B cell (primary cell): ENCODE results near the gene COL5A1. TPM values are rescaled to one million over a fixed set of nuclear protein-coding genes. Genes with fewer than 3 reads are reported as not detected.

Experiments
- ATAC-seq: fragments of 200-7000 bp; cut with Tn5 transposase; one replicate; pipeline ENCODE4 v1.10.0; 2021; ENCODE audit warnings: low read depth, mild to moderate bottlenecking, moderate number of reproducible peaks, moderate library complexity
- CTCF ChIA-PET: fragments of 350-600 bp; sonication (Branson Sonifier 250); formaldehyde crosslinking; loops from one replicate; lab custom pipeline; 2021; ENCODE audit warnings: antibody characterized with exemption, inconsistent platforms; lab: Charles Lee
- POLR2A ChIA-PET: fragments of 350-600 bp; sonication (Branson Sonifier 250); formaldehyde crosslinking; loops from one replicate; lab custom pipeline; 2021; ENCODE audit warnings: antibody characterized with exemption; lab: Charles Lee
- DNase-seq: peaks from one replicate; pipeline ENCODE4 v3.0.0; 2013
- H2AFZ ChIP-seq: 2 replicates; pipeline ENCODE4 v1.6.1; 2012; ENCODE audit warnings: mild to moderate bottlenecking, low read depth, low read length; ENCODE audit not compliant: insufficient read depth, poor library complexity, severe bottlenecking
- H3K27ac ChIP-seq, 2 donors: 1 replicate in 1 of 2; 2 replicates in 1 of 2; pipeline ENCODE4 v1.5.1; 2012 to 2013; ENCODE audit warnings: low read length in 2 of 2, mild to moderate bottlenecking in 2 of 2, moderate library complexity in 1 of 2
- H3K27me3 ChIP-seq, 4 experiments: fragments of 200-600 bp in 1 of 4; sonication (generic) in 1 of 4; replicated peaks in 1 of 4; 1 replicate in 2 of 4; 2 replicates in 2 of 4; pipeline versions ENCODE4 v1.6.1 to v1.7.0; 2013 to 2016; ENCODE audit warnings: low read length in 3 of 4, mild to moderate bottlenecking in 2 of 4, mixed read lengths in 1 of 4, moderate library complexity in 1 of 4; ENCODE audit not compliant: insufficient read depth in 4 of 4, control insufficient read depth in 3 of 4; ENCODE audit errors: control extremely low read depth in 1 of 4
- H3K36me3 ChIP-seq, 2 experiments: replicated peaks in 1 of 2; 1 replicate in 1 of 2; 2 replicates in 1 of 2; pipeline versions ENCODE4 v1.6.1 to v1.7.1; 2013; ENCODE audit warnings: low read length in 1 of 2; ENCODE audit not compliant: insufficient read depth in 2 of 2, control insufficient read depth in 1 of 2; ENCODE audit errors: control extremely low read depth in 1 of 2, extremely low read depth in 1 of 2
- H3K4me1 ChIP-seq, 2 donors: fragments of 200-600 bp in 1 of 2; sonication (generic) in 1 of 2; 1 replicate in 1 of 2; 2 replicates in 1 of 2; pipeline versions ENCODE4 v1.5.1 to v1.6.1; 2013 to 2017; ENCODE audit warnings: low read length in 2 of 2; ENCODE audit not compliant: control insufficient read depth in 2 of 2, insufficient read depth in 2 of 2
- H3K4me2 ChIP-seq: replicated peaks from 2 replicates; pipeline ENCODE3; 2012; ENCODE audit warnings: mild to moderate bottlenecking, low read depth, low read length; ENCODE audit not compliant: poor library complexity, severe bottlenecking
- H3K4me3 ChIP-seq, 5 experiments: fragments of 200-600 bp in 1 of 5; sonication (generic) in 1 of 5; 1 replicate in 3 of 5; 2 replicates in 2 of 5; pipeline versions ENCODE4 v1.5.1 to v1.7.0; 2011 to 2016; ENCODE audit warnings: low read length in 4 of 5, mild to moderate bottlenecking in 4 of 5, low read depth in 2 of 5, control low read depth in 1 of 5, moderate library complexity in 1 of 5; ENCODE audit not compliant: insufficient read depth in 1 of 5; ENCODE audit errors: control extremely low read depth in 1 of 5, extremely low read depth in 1 of 5
- H3K79me2 ChIP-seq: fragments of 200-600 bp; sonication (generic); one replicate; pipeline ENCODE4 v1.6.0; 2016; ENCODE audit warnings: low read length; ENCODE audit not compliant: control insufficient read depth, insufficient read depth
- H3K9ac ChIP-seq: fragments of 200-600 bp; sonication (generic); 2 replicates; pipeline ENCODE4 v1.6.1; 2017; ENCODE audit warnings: mild to moderate bottlenecking, low read length, moderate library complexity
- H3K9me3 ChIP-seq, 3 donors: one replicate each; pipeline versions ENCODE4 v1.6.1 to v1.7.1; 2013; ENCODE audit warnings: low read length in 2 of 3; ENCODE audit not compliant: control insufficient read depth in 2 of 3, insufficient read depth in 1 of 3; ENCODE audit errors: control extremely low read depth in 1 of 3
- H4K20me1 ChIP-seq: 2 replicates; pipeline ENCODE4 v1.6.0; 2012; ENCODE audit warnings: mild to moderate bottlenecking, low read length; ENCODE audit not compliant: insufficient read depth, control insufficient read depth, poor library complexity, severe bottlenecking
- H3K27ac Mint-ChIP-seq: one replicate; pipeline ENCODE4 v1.8.0; 2021; ENCODE audit warnings: mixed read lengths
- H3K27me3 Mint-ChIP-seq: one replicate; pipeline ENCODE4 v1.8.0; 2021; ENCODE audit warnings: mixed read lengths
- H3K4me1 Mint-ChIP-seq: one replicate; pipeline ENCODE4 v1.8.0; 2021; ENCODE audit warnings: mixed read lengths
- H3K4me3 Mint-ChIP-seq: one replicate; pipeline ENCODE4 v1.8.0; 2021; ENCODE audit warnings: mixed read lengths
- H3K9me3 Mint-ChIP-seq: one replicate; pipeline ENCODE4 v1.8.0; 2022; ENCODE audit warnings: mixed read lengths; ENCODE audit not compliant: insufficient read depth
- EZH2 ChIP-seq: IDR thresholded peaks from 2 replicates; pipeline ENCODE4 v1.6.1; 2012; ENCODE audit warnings: borderline replicate concordance, low read depth, mild to moderate bottlenecking, moderate library complexity, low read length; ENCODE audit not compliant: insufficient read depth, poor library complexity, severe bottlenecking
- WGBS: methylation state at CpG from one replicate; pipeline ENCODE4 v1.1.5; 2013; ENCODE audit warnings: missing lambda C conversion rate; ENCODE audit not compliant: insufficient coverage; 5-methylcytosine and 5-hydroxymethylcytosine counted together
- intact Hi-C: fragments of 100-400 bp; cut with micrococcal nuclease; formaldehyde crosslinking; loops from one replicate; pipeline ENCODE4 v1.10.0; 2022
- polyA plus RNA-seq: library from polyadenylated mRNA; depleted of rRNA; stranded (reverse); fragments of >200 nt; gene quantifications from 2 replicates; pipeline ENCODE4 v1.2.3, GENCODE V29; 2012
- total RNA-seq, 2 donors: library from RNA; stranded (reverse); fragments of 120-200 nt in 1 of 2; gene quantifications; 1 replicate in 1 of 2; 2 replicates in 1 of 2; pipeline versions ENCODE4 v1.2.3 to v1.2.4, GENCODE V29; 2013 to 2022
- TF ChIP-seq, protein P1 (sequence below): fragments of 200-600 bp; IDR thresholded peaks from one replicate; pipeline ENCODE4 v1.8.0; 2022; ENCODE audit warnings: antibody characterized with exemption, mild to moderate bottlenecking

The COL5A1 gene
- total and polyA plus RNA-seq, 2 donors (not counting 1 experiment from before 2014, with no cell fraction given): 0.06 TPM; not detected in 1

DNA sequence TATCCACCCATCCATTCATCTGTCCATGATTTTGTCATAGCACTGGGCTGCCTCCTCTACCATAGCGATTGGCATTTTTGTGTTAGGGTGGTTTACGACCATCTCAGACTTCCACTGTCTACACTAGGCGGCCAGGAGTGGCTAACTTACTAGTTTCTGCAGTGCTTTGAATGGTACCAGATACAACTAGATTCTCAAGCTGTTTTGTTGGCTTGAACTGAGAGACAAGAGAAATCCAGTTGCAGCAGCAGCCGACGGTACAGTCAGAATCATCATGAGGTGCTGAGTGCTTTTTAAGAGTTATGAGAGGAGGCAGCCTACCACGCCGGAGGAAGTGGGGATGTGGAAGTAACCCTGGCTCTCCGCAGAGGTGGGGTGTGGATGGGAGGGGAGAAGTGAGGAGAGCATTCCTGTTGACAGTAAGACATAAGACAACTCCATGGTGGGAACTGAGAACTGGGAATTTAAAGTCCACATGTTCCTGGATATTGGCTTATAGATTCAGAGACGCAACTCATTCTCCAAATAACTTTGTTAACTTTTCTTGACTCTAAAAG lies 27.9 kb downstream of the COL5A1 start:
- Mint-ChIP-seq H3K27me3 (peaks cover 9% of the 10 kb centered on the region), H3K27ac (no peak overlapping the region), H3K4me1 (no peaks in the 10 kb centered on the region), H3K4me3 (no peak overlapping the region), H3K9me3 (no peaks in the 10 kb centered on the region)
- no peak overlapping the region for H3K9ac ChIP-seq
- CTCF ChIA-PET: no interaction called here
- no peaks in the 10 kb centered on the region for H3K4me1 ChIP-seq
- H3K9me3 ChIP-seq: no peaks in the 10 kb centered on the region
- intact Hi-C loops: no loop called here
- no peaks in the 10 kb centered on the region for H3K27me3 ChIP-seq
- TF ChIP-seq, protein P1, sequence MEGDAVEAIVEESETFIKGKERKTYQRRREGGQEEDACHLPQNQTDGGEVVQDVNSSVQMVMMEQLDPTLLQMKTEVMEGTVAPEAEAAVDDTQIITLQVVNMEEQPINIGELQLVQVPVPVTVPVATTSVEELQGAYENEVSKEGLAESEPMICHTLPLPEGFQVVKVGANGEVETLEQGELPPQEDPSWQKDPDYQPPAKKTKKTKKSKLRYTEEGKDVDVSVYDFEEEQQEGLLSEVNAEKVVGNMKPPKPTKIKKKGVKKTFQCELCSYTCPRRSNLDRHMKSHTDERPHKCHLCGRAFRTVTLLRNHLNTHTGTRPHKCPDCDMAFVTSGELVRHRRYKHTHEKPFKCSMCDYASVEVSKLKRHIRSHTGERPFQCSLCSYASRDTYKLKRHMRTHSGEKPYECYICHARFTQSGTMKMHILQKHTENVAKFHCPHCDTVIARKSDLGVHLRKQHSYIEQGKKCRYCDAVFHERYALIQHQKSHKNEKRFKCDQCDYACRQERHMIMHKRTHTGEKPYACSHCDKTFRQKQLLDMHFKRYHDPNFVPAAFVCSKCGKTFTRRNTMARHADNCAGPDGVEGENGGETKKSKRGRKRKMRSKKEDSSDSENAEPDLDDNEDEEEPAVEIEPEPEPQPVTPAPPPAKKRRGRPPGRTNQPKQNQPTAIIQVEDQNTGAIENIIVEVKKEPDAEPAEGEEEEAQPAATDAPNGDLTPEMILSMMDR: no peak
- TF ChIP-seq EZH2: no peak
- H3K4me2 ChIP-seq: no peak overlapping the region
- no peaks in the 10 kb centered on the region for H4K20me1 ChIP-seq
- H3K79me2 ChIP-seq: no peaks in the 10 kb centered on the region
- no peaks in the 10 kb centered on the region for H3K36me3 ChIP-seq
- H3K27ac ChIP-seq: no peak overlapping the region
- no peak for DNase-seq
- POLR2A ChIA-PET: no interaction called here
- H2AFZ ChIP-seq: no peak overlapping the region
- ATAC-seq: no peak
- WGBS: 52% methylated on average over 5 of the region's 9 CpGs
- H3K4me3 ChIP-seq: no peak overlapping the region

DNA sequence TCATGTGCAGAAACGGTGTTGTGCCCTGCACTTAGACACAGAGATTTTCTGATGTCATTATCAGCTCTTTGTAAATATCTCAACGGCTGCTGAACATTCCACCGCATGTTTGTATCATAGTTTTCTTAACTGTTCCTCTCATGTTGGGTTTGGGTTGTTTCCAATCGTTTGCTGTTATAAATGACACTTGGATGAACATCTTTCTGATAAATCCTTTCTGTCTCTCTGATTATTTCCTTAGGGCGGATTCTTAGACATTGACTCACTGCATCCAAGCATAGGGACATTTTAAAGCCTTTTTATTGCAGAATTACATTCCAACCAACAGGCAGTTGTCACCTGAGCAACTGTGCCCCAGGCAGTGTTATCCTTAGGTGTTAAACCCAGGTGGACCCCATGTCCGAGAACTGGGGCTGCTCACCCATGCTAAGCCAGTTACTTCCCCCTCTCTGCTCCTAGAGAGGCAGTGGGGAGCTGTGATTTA lies 28.5 kb downstream of the COL5A1 start:
- H3K9ac ChIP-seq: no peak overlapping the region
- peaks cover 9% of the 10 kb centered on the region for H3K27me3 Mint-ChIP-seq
- CTCF ChIA-PET: no interaction called here

More for the DNA sequence above, 28.5 kb downstream of the COL5A1 start:
- TF ChIP-seq, protein P1: no peak
- TF ChIP-seq EZH2: no peak
- Histone ChIP-seq H3K36me3 (no peaks in the 10 kb centered on the region), H3K9me3 (no peaks in the 10 kb centered on the region), H3K79me2 (no peaks in the 10 kb centered on the region), H3K27ac (no peak overlapping the region), H3K27me3 (no peaks in the 10 kb centered on the region), H3K4me1 (no peaks in the 10 kb centered on the region), H3K4me3 (no peak overlapping the region), H2AFZ (no peak overlapping the region), H3K4me2 (no peak overlapping the region), H4K20me1 (no peaks in the 10 kb centered on the region)
- ATAC-seq (no peak), DNase-seq (no peak)
- WGBS: 100% methylated on average over 2 of the region's 6 CpGs
- intact Hi-C loops: no loop called here
- H3K9me3 Mint-ChIP-seq: no peaks in the 10 kb centered on the region
- POLR2A ChIA-PET: no interaction called here
- H3K4me3 Mint-ChIP-seq: no peak overlapping the region
- H3K27ac Mint-ChIP-seq: no peak overlapping the region
- H3K4me1 Mint-ChIP-seq: no peaks in the 10 kb centered on the region
